Gastroesophageal sphincter (tissue), 3 donors: ENCODE results near the gene MEGF11.

Experiments
- CTCF ChIP-seq, 4 experiments: fragments of 200-600 bp in 2 of 4; fragments of 450-650 bp in 2 of 4; sonication (generic) in 1 of 4; IDR thresholded peaks; one replicate each; pipeline ENCODE4 v1.5.1; 2017 to 2019; ENCODE audit warnings: antibody characterized with exemption in 4 of 4, mild to moderate bottlenecking in 2 of 4, moderate library complexity in 2 of 4
- EP300 ChIP-seq: sonication (generic); formaldehyde crosslinking; IDR thresholded peaks from one replicate; pipeline ENCODE4 v1.6.1; 2017; ENCODE audit warnings: antibody characterized with exemption, mild to moderate bottlenecking
- POLR2A ChIP-seq, 2 donors: fragments of 450-650 bp; IDR thresholded peaks; one replicate each; pipeline ENCODE4 v1.6.1; 2017; ENCODE audit warnings: antibody characterized with exemption in 2 of 2, mild to moderate bottlenecking in 2 of 2, moderate library complexity in 1 of 2
- POLR2AphosphoS5 ChIP-seq: sonication (generic); formaldehyde crosslinking; IDR thresholded peaks from one replicate; pipeline ENCODE4 v1.6.1; 2017; ENCODE audit warnings: antibody characterized with exemption

- TF ChIP-seq POLR2A (IDR thresholded peaks at IDR 0.05) (no peak), CTCF (IDR thresholded peaks at IDR 0.05) (no peak), EP300 (no peak), POLR2AphosphoS5 (no peak)
Measured at GRCh38 chr15:66115568-66116206, 137.9 kb downstream of the MEGF11 start.
